HL-60 (cell line): ENCODE results near the gene ADGRB2.

ENCODE experiments used
- DNase-seq, 2 experiments: peaks; one replicate each; pipeline ENCODE4 v3.0.0-alpha.2; 2010 to 2020; ENCODE audit warnings: low read depth in 1 of 2, low spot score in 1 of 2
- H3K27ac ChIP-seq: fragments of 250-450 bp; sonication (Bioruptor Pico); replicated peaks from 2 replicates; pipeline ENCODE4 v1.5.1; 2020; ENCODE audit warnings: mild to moderate bottlenecking, moderate library complexity
- H3K27me3 ChIP-seq: fragments of 250-450 bp; sonication (Bioruptor Pico); 2 replicates; pipeline ENCODE4 v1.5.1; 2021; ENCODE audit warnings: mild to moderate bottlenecking, moderate library complexity; ENCODE audit not compliant: insufficient read depth, poor library complexity, severe bottlenecking
- H3K4me3 ChIP-seq: replicated peaks from 2 replicates; pipeline ENCODE4 v1.5.1; 2011; ENCODE audit warnings: mild to moderate bottlenecking, control low read depth, low read length; ENCODE audit not compliant: insufficient read depth
- GABPA ChIP-seq: IDR thresholded peaks from 2 replicates; pipeline ENCODE4 v1.6.1; 2012; ENCODE audit warnings: low read depth
- POLR2AphosphoS5 ChIP-seq: IDR thresholded peaks from 2 replicates; pipeline ENCODE4 v1.6.1; 2012; ENCODE audit warnings: low read depth
- SPI1 ChIP-seq: IDR thresholded peaks from 2 replicates; pipeline ENCODE4 v1.6.1; 2012; ENCODE audit warnings: low read depth, mild to moderate bottlenecking, borderline replicate concordance
- TF ChIP-seq, protein P1 (sequence below): IDR thresholded peaks from 2 replicates; pipeline ENCODE4 v1.6.1; 2012; ENCODE audit warnings: low read depth; ENCODE audit not compliant: insufficient replicate concordance
- TF ChIP-seq, protein P2 (sequence below): IDR thresholded peaks from one replicate; pipeline ENCODE4 v1.5.1; 2011; ENCODE audit warnings: low read length, control low read depth, inconsistent platforms; ENCODE audit not compliant: insufficient read depth

The ADGRB2 gene

DNA sequence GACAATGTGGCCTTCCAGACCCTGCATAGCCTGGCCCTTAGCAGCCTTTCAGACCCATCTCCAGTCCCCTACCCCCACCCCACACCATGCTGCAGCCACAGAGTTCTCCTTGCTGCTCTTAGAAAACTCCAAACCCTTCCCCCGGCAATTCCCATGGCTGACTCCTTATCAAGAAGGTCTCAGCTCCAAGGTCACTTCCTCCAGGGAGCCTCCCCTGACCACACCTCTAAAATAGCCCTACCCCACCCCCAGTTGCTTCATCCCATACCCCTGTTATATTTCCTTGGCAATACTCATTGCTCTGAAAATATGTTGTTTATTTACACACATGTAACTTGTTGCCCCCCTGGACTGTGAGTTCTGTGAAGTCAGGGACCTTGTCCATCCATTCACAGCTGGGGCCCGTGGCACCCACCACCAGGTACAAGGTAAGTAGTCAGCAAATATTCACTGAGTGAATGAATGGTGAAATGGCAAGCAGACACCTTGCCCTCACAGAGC, 4.3 kb upstream of the ADGRB2 start:
- peaks cover 54% of the 10 kb centered on the region for H3K27me3 ChIP-seq
- no peak for TF ChIP-seq GABPA
- DNase-seq, result no peak
- H3K27ac ChIP-seq, result no peak overlapping the region
- no peak overlapping the region for H3K4me3 ChIP-seq

DNA sequence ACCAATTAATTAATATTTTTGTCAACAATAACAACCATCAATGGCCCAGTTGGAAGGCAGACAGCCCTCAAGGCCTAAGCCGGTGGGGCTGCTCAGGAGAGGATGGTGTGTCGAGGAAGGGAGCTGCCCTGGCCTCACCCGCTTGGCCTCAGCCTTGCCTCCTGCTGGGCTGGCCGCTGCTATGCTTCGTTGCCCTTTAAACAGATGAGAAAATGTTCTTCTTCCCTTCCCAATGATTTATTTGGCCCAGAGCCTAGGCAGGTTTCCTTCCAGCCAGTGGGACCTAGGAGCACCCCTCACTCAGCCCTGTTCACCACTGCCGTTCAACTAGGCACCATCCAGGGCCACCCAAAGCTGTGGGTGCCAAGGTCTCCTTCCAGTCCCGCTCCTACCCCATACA, 3.1 kb upstream of the ADGRB2 start:
- TF ChIP-seq, protein P1, sequence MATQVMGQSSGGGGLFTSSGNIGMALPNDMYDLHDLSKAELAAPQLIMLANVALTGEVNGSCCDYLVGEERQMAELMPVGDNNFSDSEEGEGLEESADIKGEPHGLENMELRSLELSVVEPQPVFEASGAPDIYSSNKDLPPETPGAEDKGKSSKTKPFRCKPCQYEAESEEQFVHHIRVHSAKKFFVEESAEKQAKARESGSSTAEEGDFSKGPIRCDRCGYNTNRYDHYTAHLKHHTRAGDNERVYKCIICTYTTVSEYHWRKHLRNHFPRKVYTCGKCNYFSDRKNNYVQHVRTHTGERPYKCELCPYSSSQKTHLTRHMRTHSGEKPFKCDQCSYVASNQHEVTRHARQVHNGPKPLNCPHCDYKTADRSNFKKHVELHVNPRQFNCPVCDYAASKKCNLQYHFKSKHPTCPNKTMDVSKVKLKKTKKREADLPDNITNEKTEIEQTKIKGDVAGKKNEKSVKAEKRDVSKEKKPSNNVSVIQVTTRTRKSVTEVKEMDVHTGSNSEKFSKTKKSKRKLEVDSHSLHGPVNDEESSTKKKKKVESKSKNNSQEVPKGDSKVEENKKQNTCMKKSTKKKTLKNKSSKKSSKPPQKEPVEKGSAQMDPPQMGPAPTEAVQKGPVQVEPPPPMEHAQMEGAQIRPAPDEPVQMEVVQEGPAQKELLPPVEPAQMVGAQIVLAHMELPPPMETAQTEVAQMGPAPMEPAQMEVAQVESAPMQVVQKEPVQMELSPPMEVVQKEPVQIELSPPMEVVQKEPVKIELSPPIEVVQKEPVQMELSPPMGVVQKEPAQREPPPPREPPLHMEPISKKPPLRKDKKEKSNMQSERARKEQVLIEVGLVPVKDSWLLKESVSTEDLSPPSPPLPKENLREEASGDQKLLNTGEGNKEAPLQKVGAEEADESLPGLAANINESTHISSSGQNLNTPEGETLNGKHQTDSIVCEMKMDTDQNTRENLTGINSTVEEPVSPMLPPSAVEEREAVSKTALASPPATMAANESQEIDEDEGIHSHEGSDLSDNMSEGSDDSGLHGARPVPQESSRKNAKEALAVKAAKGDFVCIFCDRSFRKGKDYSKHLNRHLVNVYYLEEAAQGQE, result no peak
- TF ChIP-seq SPI1 (no peak), POLR2AphosphoS5 (no peak), GABPA (no peak)
- TF ChIP-seq, protein P2, sequence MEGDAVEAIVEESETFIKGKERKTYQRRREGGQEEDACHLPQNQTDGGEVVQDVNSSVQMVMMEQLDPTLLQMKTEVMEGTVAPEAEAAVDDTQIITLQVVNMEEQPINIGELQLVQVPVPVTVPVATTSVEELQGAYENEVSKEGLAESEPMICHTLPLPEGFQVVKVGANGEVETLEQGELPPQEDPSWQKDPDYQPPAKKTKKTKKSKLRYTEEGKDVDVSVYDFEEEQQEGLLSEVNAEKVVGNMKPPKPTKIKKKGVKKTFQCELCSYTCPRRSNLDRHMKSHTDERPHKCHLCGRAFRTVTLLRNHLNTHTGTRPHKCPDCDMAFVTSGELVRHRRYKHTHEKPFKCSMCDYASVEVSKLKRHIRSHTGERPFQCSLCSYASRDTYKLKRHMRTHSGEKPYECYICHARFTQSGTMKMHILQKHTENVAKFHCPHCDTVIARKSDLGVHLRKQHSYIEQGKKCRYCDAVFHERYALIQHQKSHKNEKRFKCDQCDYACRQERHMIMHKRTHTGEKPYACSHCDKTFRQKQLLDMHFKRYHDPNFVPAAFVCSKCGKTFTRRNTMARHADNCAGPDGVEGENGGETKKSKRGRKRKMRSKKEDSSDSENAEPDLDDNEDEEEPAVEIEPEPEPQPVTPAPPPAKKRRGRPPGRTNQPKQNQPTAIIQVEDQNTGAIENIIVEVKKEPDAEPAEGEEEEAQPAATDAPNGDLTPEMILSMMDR, result no peak
- Histone ChIP-seq H3K27ac (no peak overlapping the region), H3K27me3 (peaks cover 50% of the 10 kb centered on the region), H3K4me3 (no peak overlapping the region)
- no peak for DNase-seq

DNA sequence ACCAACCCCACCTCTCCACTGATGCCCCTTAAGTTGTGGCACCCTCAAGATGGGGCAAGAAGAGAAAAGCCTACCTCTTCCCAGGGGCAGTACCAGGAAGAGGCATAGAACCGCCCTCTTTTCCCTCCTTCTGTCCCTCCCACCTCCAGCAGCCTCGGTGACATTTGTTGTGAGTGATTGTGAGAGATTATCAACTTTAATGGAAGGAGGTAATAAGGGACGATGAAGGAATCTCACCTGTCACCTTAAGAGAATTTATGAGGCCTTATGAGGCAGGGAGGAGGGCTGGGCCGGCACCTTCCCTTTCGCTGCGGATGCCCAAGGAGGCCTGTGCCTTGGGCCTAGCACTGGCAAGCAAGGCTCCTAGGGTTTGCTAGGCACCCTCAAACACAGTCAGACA, 1.4 kb upstream of the ADGRB2 start:
- Histone ChIP-seq H3K4me3 (no peak overlapping the region), H3K27me3 (peaks cover 53% of the 10 kb centered on the region), H3K27ac (no peak overlapping the region)
- TF ChIP-seq POLR2AphosphoS5, result no peak
- TF ChIP-seq GABPA, result no peak
- no peak for TF ChIP-seq SPI1
- TF ChIP-seq, protein P2, result no peak
- TF ChIP-seq, protein P1, result no peak
- DNase-seq, result no peak

DNA sequence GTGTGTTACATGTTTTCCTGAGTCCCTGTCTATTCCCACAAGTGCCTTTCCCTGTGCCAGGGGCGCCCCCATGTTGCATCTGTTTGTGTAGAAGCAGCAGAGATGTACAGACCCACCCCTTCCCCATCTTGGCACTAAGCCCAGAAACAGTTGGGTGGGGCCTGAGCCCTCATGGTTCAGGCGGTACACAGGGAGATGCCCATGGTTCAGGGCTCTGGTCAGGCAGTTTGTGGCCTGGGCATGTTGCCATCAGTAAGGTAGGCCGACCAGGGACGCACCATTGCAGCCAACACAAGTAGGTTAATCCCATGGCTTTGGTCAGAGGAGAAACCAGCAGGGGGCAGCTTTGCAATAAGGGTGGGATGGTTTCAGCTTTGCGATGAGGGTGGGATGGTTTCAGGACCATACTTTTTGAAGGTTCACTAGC, 914 bp upstream of the ADGRB2 start:
- no peak overlapping the region for H3K4me3 ChIP-seq
- peak in 1 of 2 experiments; percentile 22 for DNase-seq
- H3K27me3 ChIP-seq, result peaks cover 56% of the 10 kb centered on the region
- TF ChIP-seq, protein P2, result no peak
- H3K27ac ChIP-seq, result no peak overlapping the region
